Gastroesophageal sphincter (tissue), 3 donors: ENCODE results near the gene CYP4X1.
"Not testable (repeated sequence)": the region's sequence is repeated elsewhere in the genome, so short reads cannot be mapped to it uniquely, and the experiment has no call there.

Source experiments
- CTCF ChIP-seq, 4 experiments: fragments of 200-600 bp in 2 of 4; fragments of 450-650 bp in 2 of 4; sonication (generic) in 1 of 4; IDR thresholded peaks; one replicate each; pipeline ENCODE4 v1.5.1; 2017 to 2019; ENCODE audit warnings: antibody characterized with exemption in 4 of 4, mild to moderate bottlenecking in 2 of 4, moderate library complexity in 2 of 4
- EP300 ChIP-seq: sonication (generic); formaldehyde crosslinking; IDR thresholded peaks from one replicate; pipeline ENCODE4 v1.6.1; 2017; ENCODE audit warnings: antibody characterized with exemption, mild to moderate bottlenecking
- POLR2A ChIP-seq, 2 donors: fragments of 450-650 bp; IDR thresholded peaks; one replicate each; pipeline ENCODE4 v1.6.1; 2017; ENCODE audit warnings: antibody characterized with exemption in 2 of 2, mild to moderate bottlenecking in 2 of 2, moderate library complexity in 1 of 2
- POLR2AphosphoS5 ChIP-seq: sonication (generic); formaldehyde crosslinking; IDR thresholded peaks from one replicate; pipeline ENCODE4 v1.6.1; 2017; ENCODE audit warnings: antibody characterized with exemption

- TF ChIP-seq CTCF (IDR thresholded peaks at IDR 0.05); POLR2A (IDR thresholded peaks at IDR 0.05); EP300; POLR2AphosphoS5: not testable (repeated sequence)
Observed at GRCh38 chr1:47069080-47069479, 45.6 kb downstream of the CYP4X1 start.
